SU-DHL-6 (cell line): ENCODE data around the gene NUFIP2.

Source experiments
- H2AFZ ChIP-seq: fragments of 200-600 bp; sonication (generic); 2 replicates; pipeline ENCODE4 v1.6.1; 2014; ENCODE audit warnings: low read depth, mild to moderate bottlenecking, moderate library complexity, mixed read lengths, antibody characterized with exemption, low read length; ENCODE audit not compliant: severe bottlenecking
- H3F3A ChIP-seq: fragments of 200-600 bp; shearing (Covaris generic); 2 replicates; pipeline ENCODE4 v1.6.0; 2016; ENCODE audit warnings: antibody characterized with exemption, mild to moderate bottlenecking; ENCODE audit not compliant: insufficient read depth
- H3K27ac ChIP-seq: fragments of 200-600 bp; sonication (generic); 2 replicates; pipeline ENCODE4 v1.5.1; 2016; ENCODE audit warnings: low read depth, mild to moderate bottlenecking, low read length, moderate library complexity, mixed read lengths
- H3K27me3 ChIP-seq: fragments of 200-600 bp; sonication (generic), shearing (Covaris generic); 2 replicates; pipeline ENCODE4 v1.6.0; 2014; ENCODE audit warnings: mild to moderate bottlenecking, low read length
- H3K36me3 ChIP-seq: fragments of 200-600 bp; sonication (generic); 2 replicates; pipeline ENCODE4 v1.6.1; 2014; ENCODE audit warnings: mild to moderate bottlenecking, low read length, mixed read lengths
- H3K4me2 ChIP-seq: fragments of 300-600, 200-600 bp; shearing (Covaris generic), sonication (generic); 2 replicates; pipeline ENCODE4 v1.6.0; 2014; ENCODE audit warnings: low read length, low read depth, mild to moderate bottlenecking; ENCODE audit not compliant: poor library complexity, severe bottlenecking
- H3K4me3 ChIP-seq: fragments of 200-600 bp; sonication (generic); 2 replicates; pipeline ENCODE4 v1.5.1; 2014; ENCODE audit warnings: antibody characterized with exemption, low read length, mild to moderate bottlenecking, mixed read lengths; ENCODE audit not compliant: insufficient read depth, poor library complexity, severe bottlenecking
- H3K79me2 ChIP-seq: fragments of 200-600 bp; sonication (generic); 2 replicates; pipeline ENCODE4 v1.6.1; 2014; ENCODE audit warnings: mild to moderate bottlenecking, low read length, moderate library complexity; ENCODE audit not compliant: insufficient read depth
- H3K9ac ChIP-seq: fragments of 200-600 bp; sonication (generic); 2 replicates; pipeline ENCODE4 v1.7.0; 2014; ENCODE audit warnings: mild to moderate bottlenecking, low read length
- H3K9me2 ChIP-seq: fragments of 200-600 bp; sonication (generic); replicated peaks from 2 replicates; pipeline ENCODE4 v1.6.1; 2014; ENCODE audit warnings: low read length; ENCODE audit not compliant: insufficient read depth
- H3K9me3 ChIP-seq: fragments of 200-600 bp; sonication (generic); 2 replicates; pipeline ENCODE4 v1.6.1; 2014; ENCODE audit warnings: low read length, mixed read lengths; ENCODE audit not compliant: insufficient read depth
- H4K20me1 ChIP-seq: fragments of 200-600 bp; sonication (generic); 2 replicates; pipeline ENCODE4 v1.6.1; 2014; ENCODE audit warnings: low read depth, mild to moderate bottlenecking, antibody characterized with exemption, low read length, moderate library complexity, mixed read lengths
- EZH2phosphoT487 ChIP-seq: fragments of 200-600 bp; sonication (generic), shearing (Covaris generic); conservative IDR thresholded peaks from 2 replicates; pipeline ENCODE4 v1.6.1; 2018; ENCODE audit warnings: mild to moderate bottlenecking, antibody characterized with exemption, low read length, moderate library complexity, mixed read lengths
- TF ChIP-seq, protein P1 (sequence below): fragments of 200-600 bp; sonication (generic); IDR thresholded peaks from one replicate; pipeline ENCODE4 v1.5.1; 2017; ENCODE audit warnings: antibody characterized with exemption, mild to moderate bottlenecking, low read length, moderate library complexity; ENCODE audit not compliant: insufficient read depth, poor library complexity, severe bottlenecking

NUFIP2 gene

GRCh38 chr17:29246628-29247027 lies 47.3 kb downstream of the NUFIP2 start, which contains the start of gene CRYBA1:
Gene CRYBA1 (plus strand): TSS chr17:29246859. CDS start chr17:29246864, 5 bp downstream.
- no peaks in the 10 kb centered on the region for H3K27me3 ChIP-seq
- H3F3A ChIP-seq: no peaks in the 10 kb centered on the region
- H2AFZ ChIP-seq: no peak within 1 kb of the TSS
- no peak within 1 kb of the TSS for H3K4me2 ChIP-seq
- H3K9me2 ChIP-seq: no peaks in the 10 kb centered on the region
- no peaks in the 10 kb centered on the region for H3K36me3 ChIP-seq
- H3K9ac ChIP-seq: no peak within 1 kb of the TSS
- no peak within 1 kb of the TSS for H3K27ac ChIP-seq
- H3K9me3 ChIP-seq: no peaks in the 10 kb centered on the region
- H3K4me3 ChIP-seq: no peak within 1 kb of the TSS
- no peaks in the 10 kb centered on the region for H4K20me1 ChIP-seq
- TF ChIP-seq, protein P1, sequence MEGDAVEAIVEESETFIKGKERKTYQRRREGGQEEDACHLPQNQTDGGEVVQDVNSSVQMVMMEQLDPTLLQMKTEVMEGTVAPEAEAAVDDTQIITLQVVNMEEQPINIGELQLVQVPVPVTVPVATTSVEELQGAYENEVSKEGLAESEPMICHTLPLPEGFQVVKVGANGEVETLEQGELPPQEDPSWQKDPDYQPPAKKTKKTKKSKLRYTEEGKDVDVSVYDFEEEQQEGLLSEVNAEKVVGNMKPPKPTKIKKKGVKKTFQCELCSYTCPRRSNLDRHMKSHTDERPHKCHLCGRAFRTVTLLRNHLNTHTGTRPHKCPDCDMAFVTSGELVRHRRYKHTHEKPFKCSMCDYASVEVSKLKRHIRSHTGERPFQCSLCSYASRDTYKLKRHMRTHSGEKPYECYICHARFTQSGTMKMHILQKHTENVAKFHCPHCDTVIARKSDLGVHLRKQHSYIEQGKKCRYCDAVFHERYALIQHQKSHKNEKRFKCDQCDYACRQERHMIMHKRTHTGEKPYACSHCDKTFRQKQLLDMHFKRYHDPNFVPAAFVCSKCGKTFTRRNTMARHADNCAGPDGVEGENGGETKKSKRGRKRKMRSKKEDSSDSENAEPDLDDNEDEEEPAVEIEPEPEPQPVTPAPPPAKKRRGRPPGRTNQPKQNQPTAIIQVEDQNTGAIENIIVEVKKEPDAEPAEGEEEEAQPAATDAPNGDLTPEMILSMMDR: no peak
- no peak for TF ChIP-seq EZH2phosphoT487
- no peaks in the 10 kb centered on the region for H3K79me2 ChIP-seq

GRCh38 chr17:29245401-29245800 lies 48.5 kb downstream of the NUFIP2 start:
- Histone ChIP-seq H3F3A (no peaks in the 10 kb centered on the region), H3K36me3 (no peaks in the 10 kb centered on the region), H2AFZ (no peak overlapping the region), H3K27me3 (no peaks in the 10 kb centered on the region), H4K20me1 (no peaks in the 10 kb centered on the region), H3K4me3 (no peak overlapping the region), H3K9ac (no peak overlapping the region), H3K79me2 (no peaks in the 10 kb centered on the region), H3K9me3 (no peaks in the 10 kb centered on the region), H3K4me2 (no peak overlapping the region), H3K27ac (no peak overlapping the region), H3K9me2 (no peaks in the 10 kb centered on the region)
- no peak for TF ChIP-seq EZH2phosphoT487
- TF ChIP-seq, protein P1: no peak

GRCh38 chr17:29243792-29244191 lies 50.2 kb downstream of the NUFIP2 start:
- no peaks in the 10 kb centered on the region for H4K20me1 ChIP-seq
- TF ChIP-seq EZH2phosphoT487: no peak
- TF ChIP-seq, protein P1: peak; percentile 33
- no peaks in the 10 kb centered on the region for H3F3A ChIP-seq
- no peaks in the 10 kb centered on the region for H3K9me2 ChIP-seq
- H3K9me3 ChIP-seq: no peaks in the 10 kb centered on the region
- no peak overlapping the region for H3K4me3 ChIP-seq
- H3K27me3 ChIP-seq: no peaks in the 10 kb centered on the region
- no peak overlapping the region for H2AFZ ChIP-seq
- H3K9ac ChIP-seq: no peak overlapping the region
- no peaks in the 10 kb centered on the region for H3K79me2 ChIP-seq
- H3K4me2 ChIP-seq: no peak overlapping the region
- H3K36me3 ChIP-seq: no peaks in the 10 kb centered on the region
- H3K27ac ChIP-seq: no peak overlapping the region
